T follicular helper cell (primary cell): ENCODE measurements around the gene USP6NL.

Experiments used
- DNase-seq: peaks from one replicate; pipeline ENCODE4 v3.0.0-alpha.2; 2020; ENCODE audit warnings: low read depth

USP6NL gene

GRCh38 chr10:11415095-11415494 lies 196.4 kb downstream of the USP6NL start:
- no peak for DNase-seq

GRCh38 chr10:11414314-11415038 lies 197.0 kb downstream of the USP6NL start:
- no peak for DNase-seq

GRCh38 chr10:11411926-11412545 lies 199.4 kb downstream of the USP6NL start:
- no peak for DNase-seq

DNA sequence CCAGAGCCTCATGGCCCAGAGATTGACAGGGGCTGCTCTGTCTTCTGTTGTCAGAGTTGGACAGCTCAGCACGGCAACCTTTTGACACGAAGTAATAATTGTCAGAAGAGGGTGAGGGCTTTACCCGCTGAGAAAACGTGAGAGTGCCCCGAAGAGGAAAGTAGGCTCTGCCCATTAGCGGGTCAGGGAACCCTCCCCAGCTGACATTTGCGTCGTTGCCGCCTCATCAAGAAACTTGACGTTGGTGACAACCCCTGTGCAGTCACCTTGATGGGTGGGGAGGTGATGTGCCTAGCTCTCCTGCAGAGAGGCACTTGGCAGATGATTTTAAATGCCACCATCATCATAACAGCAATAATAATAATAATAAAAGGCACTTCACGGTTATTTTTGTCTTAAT lies 202.1 kb downstream of the USP6NL start:
- no peak for DNase-seq

DNA sequence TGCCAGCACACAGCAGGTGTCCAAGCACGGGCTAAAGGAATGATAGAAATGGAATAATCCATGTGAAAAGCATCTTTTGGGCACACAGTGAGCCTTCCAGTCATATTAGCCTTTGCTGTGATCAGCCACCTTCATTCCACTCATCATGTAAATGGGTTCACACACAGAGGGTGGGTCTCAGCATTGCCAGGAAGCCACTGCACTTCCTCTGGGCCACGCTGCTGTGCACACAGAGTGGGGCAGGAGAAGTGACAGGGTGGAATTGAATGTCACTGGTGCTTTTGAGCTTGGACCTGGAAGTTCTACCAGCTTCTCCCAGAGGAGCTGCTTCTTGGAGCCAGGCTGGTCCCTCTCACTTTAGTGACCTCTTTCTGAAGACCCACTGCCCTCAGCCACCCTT lies 203.5 kb downstream of the USP6NL start:
- no peak for DNase-seq

DNA sequence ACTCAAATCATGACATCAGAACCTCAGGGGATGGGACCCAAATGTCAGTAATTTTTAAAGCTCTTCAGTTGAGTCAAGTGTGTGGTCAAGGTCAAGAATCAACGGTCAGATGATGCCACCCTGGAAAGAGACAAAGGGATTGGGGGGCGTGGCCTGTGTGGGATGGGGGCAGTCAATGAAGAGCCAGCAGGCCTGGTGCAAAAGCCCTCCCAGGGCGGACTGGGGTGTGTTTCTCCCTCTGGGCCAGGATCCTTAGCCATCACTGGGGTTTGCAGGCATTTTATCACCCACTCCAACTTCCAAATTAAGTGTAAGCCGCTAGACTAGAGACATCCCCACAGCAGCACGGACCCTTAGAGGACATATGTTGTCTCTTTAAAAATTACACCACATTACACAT lies 204.7 kb downstream of the USP6NL start:
- no peak for DNase-seq

DNA sequence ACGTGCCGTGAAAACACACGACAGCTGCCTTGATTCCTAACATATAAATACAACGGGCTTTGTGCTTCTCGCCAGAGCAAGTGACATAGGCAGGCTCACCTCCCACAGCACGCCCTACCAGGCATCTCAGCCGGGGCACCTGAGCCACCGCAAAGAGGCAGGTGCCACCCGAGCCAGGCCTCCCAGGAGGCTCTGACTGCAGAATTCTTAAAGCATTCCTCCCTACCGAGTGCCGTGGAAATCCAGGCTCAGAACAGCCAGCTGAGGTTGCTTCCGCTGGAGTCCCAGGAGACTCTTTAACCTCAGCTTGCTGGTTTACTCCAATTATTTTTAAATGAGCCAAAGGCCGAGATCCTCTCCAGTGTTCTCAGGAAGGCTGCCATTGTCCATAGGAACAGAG lies 206.5 kb downstream of the USP6NL start:
- DNase-seq, result no peak
